Measurements from ENCODE around the gene ASIC4. TPM values are rescaled to one million over a fixed set of nuclear protein-coding genes. Genes with fewer than 3 reads are reported as not detected.
A peak's percentile ranks its signal among the peaks of the same experiment; 100 is the strongest.

ASIC4 gene
- total RNA-seq, 2 experiments from 2014 or later: 0.73 to 0.74 TPM

GRCh38 chr2:219496825-219497494, 17.3 kb upstream of the ASIC4 start:
- Histone ChIP-seq H3K9me2 (ENCODE audit: insufficient read depth, low read length) (no peaks in the 10 kb centered on the region), H3K4me2 (ENCODE audit: low read length) (no peak overlapping the region), H2AFZ (ENCODE audit: low read length) (no peak overlapping the region), H3K27ac (ENCODE audit: low read depth, low read length, poor library complexity, severe bottlenecking) (no peak overlapping the region), H4K20me1 (ENCODE audit: insufficient read depth, low read length) (no peaks in the 10 kb centered on the region), H3K36me3 (ENCODE audit: insufficient read depth, low read length) (no peaks in the 10 kb centered on the region), H3K79me2 (ENCODE audit: insufficient read depth, low read depth, low read length) (no peaks in the 10 kb centered on the region), H3K9me3 (ENCODE audit: low read length) (no peaks in the 10 kb centered on the region), H3K4me1 (ENCODE audit: insufficient read depth, low read length, poor library complexity, severe bottlenecking) (peaks cover 23% of the 10 kb centered on the region), H3K4me3 (ENCODE audit: low read depth, low read length, poor library complexity, severe bottlenecking) (no peak overlapping the region)
- ChIA-PET POLR2A (no interaction called here), CTCF (ENCODE audit: unreplicated experiment) (interaction anchor here (0.5 to 1.1 kb wide), 2 partner anchors 19 to 33 kb away, joined by 3 read pairs; no protein-coding TSS in a partner anchor)
- DNase-seq (ENCODE audit: low spot score): no peak
- TF ChIP-seq EZH2phosphoT487 (IDR thresholded peaks at IDR 0.05; ENCODE audit: borderline replicate concordance, low read depth, low read length): no peak
- no peak for TF ChIP-seq CTCF (conservative IDR thresholded peaks at IDR 0.05; ENCODE audit: low read length)
- BruUV-seq (replicated peaks): no TSS peak
- intact Hi-C loops (cut with micrococcal nuclease; ENCODE audit: unreplicated experiment): no loop called here

DNA sequence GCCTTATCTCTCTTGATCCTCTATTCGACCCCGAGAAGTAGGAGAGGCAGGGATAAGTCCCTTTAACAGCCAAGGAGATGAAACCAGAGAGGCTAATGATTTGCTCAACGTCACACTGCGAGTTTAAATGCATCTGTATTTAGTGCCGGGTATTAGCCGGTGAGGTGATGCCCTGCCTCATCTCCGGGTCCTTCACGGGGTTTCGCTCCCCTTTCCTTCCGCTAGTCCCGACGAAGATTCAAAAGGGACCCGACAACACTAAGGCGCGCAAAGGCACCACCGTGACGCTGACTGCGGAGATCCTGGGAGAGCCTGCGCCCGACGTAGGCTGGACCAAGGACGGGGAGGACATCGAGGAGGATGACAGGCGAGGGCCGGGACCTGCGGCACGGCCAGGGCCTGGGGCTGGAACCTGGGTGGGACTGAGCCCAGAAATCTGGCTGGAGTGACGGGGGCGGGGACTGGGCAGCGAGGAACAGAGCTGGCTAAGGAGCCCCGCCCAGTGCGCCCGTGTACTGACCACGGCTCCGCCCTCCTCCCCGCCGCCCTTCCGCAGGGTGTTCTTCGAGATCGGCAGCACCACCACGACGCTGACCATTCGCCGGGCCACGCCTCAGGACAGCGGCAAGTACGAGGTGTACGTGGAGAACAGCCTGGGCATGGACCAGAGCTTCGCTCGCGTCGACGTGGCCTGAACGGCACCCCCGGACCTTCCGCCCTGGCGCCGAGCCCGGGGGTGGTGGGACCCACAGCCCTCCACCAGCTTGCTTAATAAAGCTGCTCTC, 16.6 kb upstream of the ASIC4 start:
- no peak overlapping the region for H3K27ac ChIP-seq (ENCODE audit: low read depth, low read length, poor library complexity, severe bottlenecking)
- peak overlapping the region; percentile 53; the same call in 1 of the 2 replicates for H2AFZ ChIP-seq (ENCODE audit: low read length)
- CTCF ChIA-PET (ENCODE audit: unreplicated experiment): interaction anchor here (1.1 to 1.7 kb wide), 3 partner anchors 23 to 43 kb away, joined by 3 to 5 read pairs (median 5); no protein-coding TSS in a partner anchor
- H4K20me1 ChIP-seq (ENCODE audit: insufficient read depth, low read length): no peaks in the 10 kb centered on the region
- no peaks in the 10 kb centered on the region for H3K79me2 ChIP-seq (ENCODE audit: insufficient read depth, low read depth, low read length)
- no peak for TF ChIP-seq EZH2phosphoT487 (IDR thresholded peaks at IDR 0.05; ENCODE audit: borderline replicate concordance, low read depth, low read length)
- TF ChIP-seq CTCF (conservative IDR thresholded peaks at IDR 0.05; ENCODE audit: low read length): no peak
- H3K9me2 ChIP-seq (ENCODE audit: insufficient read depth, low read length): no peaks in the 10 kb centered on the region
- DNase-seq (ENCODE audit: low spot score): no peak
- H3K4me3 ChIP-seq (ENCODE audit: low read depth, low read length, poor library complexity, severe bottlenecking): peak overlapping the region; percentile 77
- no peaks in the 10 kb centered on the region for H3K9me3 ChIP-seq (ENCODE audit: low read length)
- H3K4me2 ChIP-seq (ENCODE audit: low read length): peak overlapping the region; percentile 73
- POLR2A ChIA-PET: interaction anchor here (1.2 kb wide), 2 partner anchors 39 to 106 kb away, joined by 3 read pairs; no protein-coding TSS in a partner anchor
- BruUV-seq (replicated peaks): no TSS peak
- intact Hi-C loops (cut with micrococcal nuclease; ENCODE audit: unreplicated experiment): no loop called here
- peaks cover 23% of the 10 kb centered on the region for H3K4me1 ChIP-seq (ENCODE audit: insufficient read depth, low read length, poor library complexity, severe bottlenecking)
- no peaks in the 10 kb centered on the region for H3K36me3 ChIP-seq (ENCODE audit: insufficient read depth, low read length)

Measured in OCI-LY7 (cell line).